HG02938 (cell line): Measurements from ENCODE around the gene ARL3.
A peak's percentile ranks its signal among the peaks of the same experiment; 100 is the strongest.
"Not testable (repeated sequence)": the region's sequence is repeated elsewhere in the genome, so short reads cannot be mapped to it uniquely, and the experiment has no call there.

ENCODE experiments used
- ATAC-seq: cut with Tn5 transposase; IDR thresholded peaks from one replicate; pipeline ENCODE4 v1.9.1; 2021; ENCODE audit warnings: mild to moderate bottlenecking, moderate library complexity; ENCODE audit not compliant: unreplicated experiment

ARL3 gene

GRCh38 chr10:102713814-102714620 is at the start of gene ARL3:
Gene ARL3, minus strand, starts transcription at chr10:102714397. Its CDS starts 122 bp downstream, at chr10:102714275.
- peak; percentile 73 for ATAC-seq

- no peak for ATAC-seq
Measured at GRCh38 chr10:102763037-102763607, 48.9 kb upstream of the ARL3 start.

- ATAC-seq: no peak
Measured at GRCh38 chr10:102762401-102763015, 48.3 kb upstream of the ARL3 start.

- ATAC-seq: no peak
Measured at GRCh38 chr10:102761981-102762380, 47.8 kb upstream of the ARL3 start.

- ATAC-seq: no peak
Measured at GRCh38 chr10:102759497-102760210, 45.5 kb upstream of the ARL3 start.

GRCh38 chr10:102758933-102759262 is 44.7 kb upstream of the ARL3 start:
- ATAC-seq: not testable (repeated sequence)

- ATAC-seq: no peak
Measured at GRCh38 chr10:102758240-102758932, 44.2 kb upstream of the ARL3 start.

GRCh38 chr10:102757323-102757722 is 43.1 kb upstream of the ARL3 start:
- ATAC-seq: no peak

GRCh38 chr10:102753718-102754117 is 39.5 kb upstream of the ARL3 start:
- no peak for ATAC-seq

GRCh38 chr10:102752934-102753664 is 38.9 kb upstream of the ARL3 start:
- ATAC-seq: no peak

- no peak for ATAC-seq
Measured at GRCh38 chr10:102752266-102752930, 38.2 kb upstream of the ARL3 start.

- ATAC-seq: no peak
Measured at GRCh38 chr10:102745157-102745556, 31.0 kb upstream of the ARL3 start.

GRCh38 chr10:102744374-102745051 is 30.3 kb upstream of the ARL3 start:
- no peak for ATAC-seq

- ATAC-seq: peak; percentile 99
Measured at GRCh38 chr10:102743588-102744373, 29.6 kb upstream of the ARL3 start, which contains the start of gene WBP1L. Gene WBP1L, plus strand, starts transcription at chr10:102743948. Its CDS starts 106 bp downstream, at chr10:102744054.

- ATAC-seq: peak; percentile 6
Measured at GRCh38 chr10:102743078-102743587, 28.9 kb upstream of the ARL3 start.

GRCh38 chr10:102742313-102742712 is 28.1 kb upstream of the ARL3 start:
- not testable (repeated sequence) for ATAC-seq

- ATAC-seq: no peak
Measured at GRCh38 chr10:102741726-102742237, 27.6 kb upstream of the ARL3 start.

GRCh38 chr10:102740229-102740628 is 26.0 kb upstream of the ARL3 start:
- no peak for ATAC-seq
